DMS153 treated with DMSO at 0.1 percent for 48 hours (cell line): ENCODE measurements around the gene RNF14.

Experiments used
- DNase-seq: peaks from one replicate; lab custom pipeline; 2025; ENCODE audit not compliant: unreplicated experiment; lab: John Stamatoyannopoulos, UW

The RNF14 gene

DNA sequence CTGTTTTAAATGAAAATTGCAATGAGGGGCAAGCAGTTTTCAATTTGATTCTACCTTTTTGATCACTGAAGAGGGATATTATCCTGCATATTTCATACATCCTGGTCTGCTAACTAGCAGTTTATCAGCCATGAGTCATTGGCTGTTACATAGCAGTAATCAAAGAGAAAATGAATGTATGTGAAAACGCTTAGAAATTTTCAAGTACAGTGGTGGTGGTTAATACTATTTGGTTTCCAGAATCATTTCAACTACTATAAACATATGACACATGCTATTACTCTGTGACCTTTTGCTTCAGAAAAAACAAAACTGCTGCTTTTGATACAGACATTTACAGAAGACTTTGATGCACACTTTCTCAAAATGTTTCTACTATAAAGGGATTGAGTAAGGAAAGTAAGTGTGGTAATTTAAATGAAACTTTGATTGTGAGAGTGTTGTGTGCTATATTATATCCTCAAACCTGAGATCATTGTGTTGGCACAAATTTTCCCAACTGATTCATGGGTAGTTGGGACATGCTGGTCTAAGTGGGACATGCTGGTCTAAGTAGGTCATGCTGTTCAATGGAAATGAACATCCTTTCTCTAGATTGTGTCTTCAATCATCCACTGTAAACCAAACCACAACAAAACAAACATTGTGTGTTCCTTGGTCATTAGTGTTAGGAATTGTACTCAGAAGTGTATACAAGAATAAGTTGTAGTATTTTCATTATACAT lies 5.1 kb downstream of the RNF14 start:
- DNase-seq, result no peak

DNA sequence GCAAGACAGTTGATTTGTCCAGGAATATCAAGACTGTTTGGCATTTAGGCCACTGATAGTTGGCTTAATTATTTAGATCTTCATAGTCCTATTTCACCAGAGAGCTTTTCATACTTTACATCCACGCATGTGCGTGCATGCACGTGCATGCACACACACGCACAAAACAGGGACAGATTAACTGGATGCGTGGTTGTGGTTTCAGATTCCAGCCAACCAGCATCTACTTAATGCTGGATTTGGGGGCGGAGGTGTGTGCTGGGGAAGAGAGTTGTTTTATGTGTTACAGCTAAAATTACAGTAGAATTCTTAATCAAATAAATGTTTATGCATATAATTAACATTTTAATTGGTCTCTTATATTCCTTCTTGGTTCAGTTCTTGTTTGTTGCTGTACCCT lies 7.3 kb downstream of the RNF14 start:
- no peak for DNase-seq

DNA sequence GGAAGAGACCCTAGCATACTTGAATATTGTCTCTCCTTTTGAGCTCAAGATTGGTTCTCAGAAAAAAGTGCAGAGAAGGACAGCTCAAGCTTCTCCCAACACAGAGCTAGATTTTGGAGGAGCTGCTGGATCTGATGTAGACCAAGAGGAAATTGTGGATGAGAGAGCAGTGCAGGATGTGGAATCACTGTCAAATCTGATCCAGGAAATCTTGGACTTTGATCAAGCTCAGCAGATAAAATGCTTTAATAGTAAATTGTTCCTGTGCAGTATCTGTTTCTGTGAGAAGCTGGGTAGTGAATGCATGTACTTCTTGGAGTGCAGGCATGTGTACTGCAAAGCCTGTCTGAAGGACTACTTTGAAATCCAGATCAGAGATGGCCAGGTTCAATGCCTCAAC lies 9.5 kb downstream of the RNF14 start:
- no peak for DNase-seq

DNA sequence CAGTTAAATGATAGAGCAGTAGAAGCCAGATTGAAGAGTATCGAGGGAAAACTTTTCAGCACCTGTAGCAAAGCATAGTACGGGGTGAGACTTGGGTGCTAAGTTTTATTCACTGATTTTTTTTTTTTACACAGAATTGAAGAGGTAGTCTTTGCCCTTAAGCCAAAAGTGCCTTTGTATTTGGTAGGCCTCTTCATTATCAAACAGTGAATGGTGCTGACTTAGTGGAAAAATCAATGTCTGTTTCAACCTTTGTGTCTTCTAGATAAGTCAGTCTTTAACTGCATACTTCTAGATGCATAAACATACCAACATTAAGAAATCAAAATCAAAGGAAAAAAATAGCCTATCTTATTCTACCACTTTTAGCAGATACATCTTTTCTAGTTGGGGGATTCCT lies 13.7 kb downstream of the RNF14 start:
- no peak for DNase-seq

DNA sequence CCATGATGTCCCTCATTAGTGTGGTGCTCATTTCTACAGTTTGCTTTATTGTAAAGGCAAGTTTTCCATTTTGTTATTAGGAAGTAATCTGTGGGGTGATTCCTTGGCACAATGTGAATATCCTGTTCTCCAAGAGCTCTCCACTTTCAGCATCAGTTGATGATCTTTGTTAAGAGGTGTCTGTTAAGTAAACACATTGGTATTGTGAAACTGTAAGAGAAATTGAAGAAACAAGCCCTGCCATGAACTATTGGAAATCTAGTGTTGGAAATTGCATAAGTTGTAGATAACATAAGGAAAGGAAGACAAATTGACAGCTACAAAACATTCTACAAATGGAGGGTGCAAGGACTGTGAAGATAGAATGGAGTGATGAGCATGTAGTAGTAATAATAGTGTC lies 17.2 kb downstream of the RNF14 start:
- DNase-seq, result no peak

DNA sequence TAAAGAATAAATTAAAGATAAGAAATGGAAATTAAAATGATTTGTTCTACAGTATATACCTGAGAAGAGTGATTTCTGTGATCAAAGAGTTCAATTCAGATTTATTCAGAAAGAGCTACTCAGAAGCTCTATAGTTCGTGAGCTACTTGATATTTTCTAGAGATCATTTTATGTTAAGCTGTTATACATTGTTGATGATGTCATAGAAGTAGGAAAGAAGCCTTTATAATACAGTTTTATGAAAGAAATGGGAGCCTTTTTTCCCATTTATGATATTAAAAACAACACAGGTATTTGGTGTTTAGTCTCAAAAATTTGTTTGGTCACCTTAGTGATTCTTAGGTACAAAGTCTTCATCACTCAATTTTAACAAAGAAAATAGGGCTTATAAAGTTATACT lies 20.8 kb downstream of the RNF14 start:
- no peak for DNase-seq

DNA sequence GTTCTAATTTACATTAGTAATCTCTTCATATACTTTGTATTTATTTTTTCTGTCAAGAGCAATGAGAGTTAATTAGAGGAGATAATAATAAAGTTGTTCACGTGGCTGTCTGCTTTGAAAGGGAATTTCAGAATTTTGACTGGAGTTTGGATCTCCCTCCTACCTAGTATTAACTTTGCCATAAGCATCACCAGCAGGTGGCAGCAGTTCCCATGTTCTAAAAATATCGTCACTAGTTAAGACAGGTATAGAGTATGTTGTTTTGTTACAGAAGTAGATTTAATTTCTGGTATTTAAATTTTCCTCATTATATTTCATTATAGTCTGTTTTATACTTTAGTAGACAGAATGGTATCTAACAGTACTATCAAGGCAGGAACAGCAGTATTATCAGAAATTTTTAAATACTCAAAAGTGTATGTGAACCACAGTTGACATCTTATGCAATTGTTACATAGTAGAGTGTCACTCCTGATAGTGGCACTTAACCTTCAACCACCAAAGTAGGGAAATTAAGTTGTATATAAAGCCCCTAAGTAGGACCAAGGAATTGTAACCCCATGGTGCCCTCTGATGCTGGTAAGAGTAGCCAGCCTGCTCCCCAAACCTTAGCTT lies 23.6 kb downstream of the RNF14 start:
- DNase-seq, result no peak

DNA sequence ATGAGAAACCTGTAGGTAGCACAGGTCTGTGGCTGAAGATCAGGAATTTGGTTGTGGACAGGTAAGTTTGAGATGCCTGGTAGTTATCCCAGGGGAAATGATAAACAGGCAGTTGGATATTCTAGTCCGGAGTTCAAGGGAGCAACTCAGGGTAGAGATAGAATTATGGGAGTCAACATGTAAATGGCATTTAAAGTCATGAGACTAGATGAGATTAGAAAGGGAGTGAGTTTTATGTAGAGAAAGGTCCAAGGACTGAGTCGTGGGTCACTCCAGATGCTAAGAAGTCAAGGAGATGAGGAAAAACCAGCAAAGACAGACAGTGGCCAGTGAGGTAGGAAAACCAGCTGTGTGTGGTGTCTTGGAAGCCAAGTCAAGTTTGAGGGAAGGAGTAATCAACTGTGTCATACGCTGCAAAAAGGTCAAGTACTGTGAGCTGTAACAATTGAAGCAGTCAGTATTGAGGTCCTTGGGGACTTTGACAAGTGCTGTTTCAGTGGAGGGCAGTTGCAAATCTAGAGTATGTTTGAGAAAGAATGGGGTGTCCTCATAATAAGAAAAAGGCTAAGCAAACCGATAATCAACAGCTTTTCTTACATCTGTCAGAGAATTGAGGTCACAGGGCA lies 25.7 kb downstream of the RNF14 start:
- no peak for DNase-seq

DNA sequence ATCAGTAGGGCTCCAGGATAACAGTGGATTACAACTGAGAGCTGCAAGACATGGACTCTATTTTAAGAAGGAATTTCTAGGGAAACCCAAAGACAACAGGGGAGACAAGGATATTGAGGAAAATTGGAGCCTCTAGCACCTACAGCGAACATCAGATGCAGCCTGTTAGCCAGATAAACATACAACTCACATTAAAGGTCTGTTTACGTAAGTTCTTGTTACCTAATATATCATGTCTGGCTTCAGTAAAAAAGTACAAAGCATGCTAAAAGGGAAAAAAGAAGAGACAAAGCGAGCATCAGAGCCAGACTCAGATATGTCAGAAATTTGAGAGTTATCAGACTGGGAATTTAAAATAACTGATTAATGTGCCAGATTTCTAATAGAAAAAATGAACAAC lies 26.8 kb downstream of the RNF14 start:
- no peak for DNase-seq

DNA sequence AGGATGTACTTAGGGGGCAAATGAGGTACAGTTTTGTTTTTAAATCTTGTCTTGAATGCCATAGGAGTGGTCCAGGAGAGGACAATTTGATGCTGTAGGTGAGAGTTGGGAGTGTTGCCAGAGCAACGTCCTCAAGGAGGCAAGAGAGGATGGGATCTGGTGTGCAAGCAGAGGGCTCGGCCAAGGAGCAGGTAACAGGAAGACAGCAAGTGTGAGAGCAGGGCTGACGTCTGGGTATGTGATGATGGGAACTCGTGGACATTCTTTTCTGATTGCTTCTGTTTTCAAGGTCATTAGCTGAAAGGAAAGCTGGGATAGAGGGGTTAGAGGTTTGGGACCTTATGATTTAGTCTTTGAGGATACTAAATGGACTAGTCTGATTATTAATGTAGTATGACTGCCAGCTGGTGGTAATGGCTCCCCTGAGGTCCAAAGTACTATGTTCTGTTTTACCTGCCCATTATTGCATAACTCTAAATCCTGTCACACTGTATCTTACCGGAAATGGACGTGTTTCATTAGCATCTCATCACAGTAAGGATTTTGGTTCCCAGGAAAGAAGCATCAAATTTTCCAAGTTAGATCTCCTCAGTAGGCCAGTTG lies 28.6 kb downstream of the RNF14 start:
- DNase-seq, result no peak

DNA sequence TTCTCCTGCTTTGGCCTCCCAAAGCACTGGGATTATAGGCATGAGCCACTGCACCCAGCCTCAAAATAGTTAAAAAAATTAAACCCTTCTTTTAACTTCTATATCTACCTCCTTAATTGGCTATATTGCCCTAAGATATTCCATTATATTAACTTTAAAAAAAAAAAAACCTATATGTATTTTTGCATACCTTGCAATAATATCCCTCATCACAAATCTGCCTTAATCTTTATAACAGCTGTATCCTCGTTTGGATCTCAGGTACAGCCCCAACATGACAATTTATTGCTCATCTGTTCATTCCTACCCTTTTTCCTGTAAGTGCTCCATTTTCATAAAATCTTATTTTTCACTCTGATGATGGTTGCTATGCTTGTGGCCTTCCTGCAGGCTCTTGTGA lies 31.3 kb downstream of the RNF14 start:
- no peak for DNase-seq

DNA sequence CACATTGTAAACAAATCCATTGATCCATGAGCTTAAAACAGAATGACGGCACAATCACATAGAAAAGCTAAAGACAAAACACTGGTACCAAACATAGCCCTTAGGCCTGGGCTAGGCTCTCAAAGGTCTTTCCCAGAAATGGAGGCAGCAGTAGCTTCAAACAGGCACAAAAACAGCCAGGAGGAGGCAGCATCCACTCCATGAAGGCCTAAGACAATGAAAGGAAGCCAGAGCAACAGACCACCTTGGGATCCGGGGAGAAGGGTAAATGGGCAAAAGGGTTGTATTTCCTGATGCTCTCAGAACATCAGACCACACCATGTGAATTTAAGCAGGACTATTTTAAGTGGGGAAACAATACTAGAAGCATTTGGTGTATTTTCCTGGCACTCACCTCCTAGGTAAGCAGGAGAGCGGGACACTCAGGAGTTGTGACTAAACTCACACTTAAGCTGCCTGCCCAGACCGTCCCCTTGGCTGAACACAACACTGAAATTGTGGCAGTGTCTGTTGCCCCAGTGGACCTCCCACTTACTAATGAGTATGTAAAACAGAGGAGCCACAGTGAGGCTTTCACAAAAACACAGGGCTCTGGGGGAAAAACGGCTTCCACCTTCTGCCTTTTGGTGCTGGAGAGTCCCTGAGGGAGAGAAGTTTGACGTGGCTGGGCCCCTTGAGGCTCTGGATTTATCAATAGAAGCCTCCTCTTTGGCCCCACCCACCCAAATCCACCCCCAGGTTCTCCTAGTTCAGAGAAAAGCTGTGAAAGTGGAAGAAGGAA lies 32.0 kb downstream of the RNF14 start:
- DNase-seq, result no peak

DNA sequence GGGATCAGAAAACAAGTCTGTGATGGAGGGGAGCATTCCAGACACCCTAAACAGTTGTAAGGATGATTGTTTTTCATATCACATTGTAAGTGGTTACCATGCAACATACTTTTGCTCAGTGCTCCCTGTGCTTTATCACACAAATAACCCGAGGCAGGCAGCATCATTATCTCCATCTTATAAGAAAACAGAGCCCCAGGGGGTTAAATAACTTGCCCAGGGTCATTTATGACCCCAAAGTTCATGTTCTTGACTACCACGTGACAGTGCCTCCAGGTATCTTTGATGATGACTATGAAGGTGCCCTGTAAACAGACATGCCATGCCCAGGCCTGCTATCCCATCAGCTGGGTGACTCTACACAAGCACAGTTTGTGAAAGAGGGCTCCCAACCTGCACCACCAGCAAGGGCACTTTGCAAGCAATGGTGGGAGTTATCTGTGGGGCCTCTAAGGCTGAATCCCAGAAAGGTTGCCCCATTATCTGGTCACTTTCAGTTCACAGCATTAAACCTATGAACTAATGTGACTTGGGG lies 34.4 kb downstream of the RNF14 start:
- DNase-seq, result no peak

DNA sequence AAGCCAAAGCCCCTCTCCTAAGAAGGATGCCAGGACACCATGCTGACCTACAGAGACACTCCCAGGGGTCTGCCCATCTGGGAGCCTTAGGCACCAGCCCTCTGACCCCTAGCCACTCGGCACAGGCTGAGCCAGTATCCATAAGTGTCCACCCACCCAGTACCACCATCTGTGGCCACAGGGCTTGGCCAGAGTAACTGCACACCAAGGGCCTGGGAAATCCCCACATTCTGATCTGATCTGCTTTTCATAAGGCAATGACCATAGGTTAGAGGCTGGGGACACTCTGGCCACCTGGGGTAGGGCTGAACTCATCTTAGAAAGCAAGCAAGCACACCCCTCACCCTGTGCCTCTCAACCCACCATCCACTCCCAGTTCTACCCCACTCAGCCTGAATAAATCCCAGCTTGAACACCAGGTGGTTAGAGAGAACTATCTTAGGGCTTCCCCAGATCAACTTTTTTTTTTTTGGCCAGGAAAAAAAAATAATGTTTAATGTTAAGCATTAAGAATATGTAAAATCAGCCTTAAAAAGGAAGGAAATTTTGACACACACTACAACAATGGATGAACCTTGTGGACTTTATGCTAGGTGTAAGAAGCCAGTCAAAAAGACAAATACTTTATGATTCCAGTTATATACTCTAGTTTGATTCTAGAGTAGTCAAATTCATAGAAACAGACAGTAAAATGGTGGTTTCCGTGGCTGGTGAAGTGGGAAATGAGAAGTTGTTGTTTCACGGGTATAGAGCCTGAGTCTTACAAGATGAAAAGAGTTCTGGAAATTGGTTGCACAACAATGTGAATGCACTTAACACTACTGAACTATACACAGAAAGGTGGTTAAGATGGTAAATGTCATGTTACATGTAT lies 37.7 kb downstream of the RNF14 start:
- no peak for DNase-seq

DNA sequence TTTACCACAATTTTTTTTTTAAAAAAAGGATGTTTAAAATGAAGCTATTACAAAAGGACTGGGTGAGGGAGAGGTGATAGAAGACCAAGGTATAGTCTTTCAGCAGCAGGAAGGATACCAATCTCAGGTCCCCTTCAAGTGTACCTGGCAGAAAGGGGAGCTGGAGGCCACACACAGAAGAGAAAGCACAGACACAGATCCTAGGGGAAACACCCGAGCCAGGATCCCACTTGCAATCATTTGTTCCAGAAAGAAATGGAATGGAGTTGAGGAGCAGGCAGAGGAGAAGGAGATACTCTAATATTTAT lies 38.3 kb downstream of the RNF14 start:
- DNase-seq, result no peak

DNA sequence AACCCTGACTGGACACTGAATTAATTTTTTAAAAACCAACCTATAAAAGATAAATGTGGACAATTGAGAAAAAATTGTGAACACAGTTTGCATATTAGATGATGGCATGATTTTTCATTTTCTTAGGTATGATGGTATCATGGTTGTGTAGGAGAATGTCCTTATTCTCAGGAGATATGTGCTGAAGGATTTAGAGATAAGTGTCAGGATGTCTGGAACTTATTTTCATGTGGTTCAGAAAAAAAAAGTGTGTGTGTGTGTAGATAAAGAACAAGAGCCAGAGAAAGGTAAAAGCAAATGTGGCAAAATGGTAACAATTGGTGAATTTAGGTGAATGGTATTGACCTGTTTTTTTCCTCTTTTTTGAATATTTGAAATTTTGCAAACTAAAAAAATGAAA lies 39.9 kb downstream of the RNF14 start:
- no peak for DNase-seq

DNA sequence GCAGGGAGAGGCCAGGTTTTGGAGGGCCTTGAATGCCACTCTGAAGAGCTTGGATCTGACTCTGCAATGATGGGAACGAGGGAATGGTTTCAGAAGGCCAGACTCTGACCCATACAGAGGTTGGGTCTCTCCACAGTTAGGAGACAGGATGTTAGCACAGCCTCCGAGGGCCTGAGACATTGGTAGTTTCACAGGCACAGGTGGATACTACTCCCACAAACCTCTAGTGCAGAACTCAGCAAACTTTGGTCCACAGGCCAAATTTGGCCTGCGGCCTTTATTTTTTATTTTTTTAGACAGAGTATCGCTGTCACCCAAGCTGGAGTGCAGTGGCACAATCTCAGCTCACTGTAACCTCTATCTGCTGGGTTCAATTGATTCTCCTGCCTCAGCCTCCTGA lies 41.0 kb downstream of the RNF14 start:
- no peak for DNase-seq

DNA sequence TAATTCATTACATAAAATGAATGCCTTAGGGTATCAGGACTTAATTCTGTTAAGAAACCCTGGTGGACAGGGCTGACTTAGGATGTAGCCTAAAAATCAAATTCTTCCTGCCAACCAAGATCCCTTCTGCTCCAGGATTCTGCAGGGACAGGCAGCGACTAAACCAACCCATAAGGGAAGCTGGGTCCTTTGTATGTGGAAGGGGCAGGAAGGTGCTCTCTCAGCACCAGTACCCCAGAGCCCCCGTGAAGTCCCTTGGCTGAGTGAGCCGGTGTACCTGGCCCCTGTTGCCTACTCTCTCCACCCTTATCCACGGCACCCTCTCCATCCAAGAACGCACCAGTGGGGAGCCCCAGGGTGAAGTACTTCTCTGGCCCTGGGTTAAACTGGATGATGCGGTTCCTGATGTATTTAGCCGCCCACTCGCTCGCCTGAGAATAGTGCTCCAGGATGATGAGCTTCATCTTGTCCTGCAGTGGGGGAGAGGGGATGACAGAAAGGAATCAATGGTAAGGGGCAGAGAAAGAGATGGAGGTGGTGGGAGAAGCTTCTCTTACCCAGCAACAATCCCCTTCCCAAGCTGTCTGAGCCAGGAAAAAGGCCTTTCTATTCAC lies 42.8 kb downstream of the RNF14 start:
- no peak for DNase-seq

DNA sequence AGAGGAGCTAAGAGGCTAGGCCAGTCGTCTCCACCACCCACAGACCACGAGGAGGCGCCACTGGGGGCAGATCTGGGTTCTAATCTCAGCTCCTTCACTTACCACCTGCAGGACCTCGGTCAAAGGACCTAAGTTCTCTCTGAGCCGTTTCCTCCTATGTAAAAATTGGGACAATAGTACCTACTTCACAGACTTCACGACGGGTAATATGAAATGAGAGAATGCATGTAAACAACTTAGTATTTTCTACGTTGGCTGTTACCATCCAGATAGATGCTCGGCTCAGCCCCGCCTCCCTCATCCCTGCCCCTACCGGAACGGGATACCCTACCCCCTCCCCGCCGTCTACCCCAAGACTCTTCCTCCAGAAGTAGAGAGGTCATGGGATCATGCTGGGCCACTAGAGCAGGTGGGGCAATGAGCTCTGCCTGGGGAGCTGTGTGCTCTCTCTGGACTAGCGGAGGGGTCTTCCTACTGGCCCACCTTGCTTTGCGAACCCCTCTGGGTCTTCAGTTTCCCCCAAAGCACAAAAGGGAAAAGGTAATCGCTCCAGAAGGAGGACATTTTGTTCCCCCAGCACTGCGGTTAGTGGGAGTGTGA lies 43.4 kb downstream of the RNF14 start:
- no peak for DNase-seq
